NCI-H1930 (cell line): ENCODE measurements around the gene MCL1.

Experiments
- DNase-seq, 2 experiments: peaks; one replicate each; lab custom pipeline; 2025; lab: John Stamatoyannopoulos, UW

Gene MCL1

DNA sequence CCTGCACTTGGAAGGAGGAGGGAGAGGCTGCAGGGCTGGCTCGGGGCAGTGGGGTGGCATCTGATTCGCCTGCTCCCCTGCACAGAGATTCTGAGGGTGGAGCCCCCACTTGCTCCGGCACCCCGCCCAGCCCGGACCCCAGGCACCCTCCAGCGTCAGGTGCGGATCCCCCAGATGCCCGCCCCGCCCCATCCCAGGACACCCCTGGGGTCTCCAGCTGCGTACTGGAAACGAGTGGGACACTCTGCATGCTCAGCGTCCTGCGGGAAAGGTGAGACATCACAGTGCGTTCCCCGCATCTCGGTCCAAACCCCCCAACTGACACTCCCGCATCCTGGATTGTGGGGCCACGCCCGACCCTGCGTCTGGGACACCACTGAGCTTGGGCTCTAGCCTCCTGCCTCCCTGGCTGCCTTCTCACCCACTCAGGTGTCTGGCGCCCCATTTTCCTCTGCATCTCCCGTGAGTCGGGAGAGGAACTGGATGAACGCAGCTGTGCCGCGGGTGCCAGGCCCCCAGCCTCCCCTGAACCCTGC, 22.3 kb downstream of the MCL1 start:
- DNase-seq = no peak

DNA sequence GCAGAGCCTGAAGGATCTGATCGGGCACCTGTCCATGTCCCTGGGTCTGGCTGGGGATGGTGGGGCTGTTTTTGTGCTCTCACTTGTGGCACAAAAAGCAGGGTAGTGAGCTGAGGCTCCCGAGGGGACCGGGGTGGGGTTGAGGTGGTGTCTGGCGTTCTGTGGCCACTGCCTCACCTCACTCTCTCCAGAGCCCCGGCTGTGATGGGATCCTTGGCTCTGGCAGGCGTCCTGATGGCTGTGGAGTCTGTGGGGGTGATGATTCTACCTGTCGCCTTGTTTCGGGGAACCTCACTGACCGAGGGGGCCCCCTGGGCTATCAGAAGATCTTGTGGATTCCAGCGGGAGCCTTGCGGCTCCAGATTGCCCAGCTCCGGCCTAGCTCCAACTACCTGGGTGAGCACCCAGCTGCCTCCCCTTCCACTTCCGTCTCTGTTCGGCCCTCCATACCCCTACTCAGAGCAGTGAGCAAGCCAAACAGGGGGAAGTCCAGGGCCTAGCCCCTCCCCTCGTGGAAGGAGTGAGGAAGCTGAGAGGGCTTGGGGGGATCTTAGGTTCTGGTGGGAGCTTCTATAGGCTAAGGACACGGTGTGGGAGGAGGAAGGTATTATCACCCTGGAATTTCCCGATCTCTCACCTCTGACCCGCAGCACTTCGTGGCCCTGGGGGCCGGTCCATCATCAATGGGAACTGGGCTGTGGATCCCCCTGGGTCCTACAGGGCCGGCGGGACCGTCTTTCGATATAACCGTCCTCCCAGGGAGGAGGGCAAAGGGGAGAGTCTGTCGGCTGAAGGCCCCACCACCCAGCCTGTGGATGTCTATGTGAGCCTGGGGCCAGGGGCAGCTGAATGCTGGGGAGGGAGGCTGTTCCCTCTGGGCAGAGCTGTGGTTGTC, 23.2 kb downstream of the MCL1 start:
- DNase-seq = no peak

DNA sequence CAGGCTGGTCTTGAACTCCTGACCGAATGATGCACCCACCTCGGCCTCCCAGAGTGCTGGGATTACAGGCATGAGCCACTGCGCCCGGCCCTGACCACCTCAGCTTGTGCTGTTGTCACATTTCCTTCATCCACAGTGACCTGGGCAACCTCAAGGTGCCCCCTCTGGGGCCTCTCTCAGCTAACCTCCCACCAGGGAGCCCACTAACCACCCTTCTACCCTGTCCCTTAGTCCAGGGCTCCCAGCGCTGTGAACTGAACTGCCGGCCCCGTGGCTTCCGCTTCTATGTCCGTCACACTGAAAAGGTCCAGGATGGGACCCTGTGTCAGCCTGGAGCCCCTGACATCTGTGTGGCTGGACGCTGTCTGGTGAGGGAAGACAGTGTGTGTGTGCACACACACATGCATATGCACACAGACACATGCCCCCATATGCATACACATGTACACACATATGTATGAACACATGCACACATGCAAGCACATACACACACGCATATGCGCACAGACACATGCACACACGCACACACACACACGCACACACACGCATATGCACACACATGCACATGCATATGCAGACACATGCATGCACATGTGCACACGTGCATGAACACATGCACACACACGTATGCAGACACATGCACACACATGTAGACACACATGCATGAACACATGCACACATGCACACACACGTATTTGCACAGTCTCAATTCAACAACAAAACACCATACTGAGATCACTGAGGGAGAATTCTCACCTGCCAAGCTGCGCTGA, 24.0 kb downstream of the MCL1 start:
- no peak for DNase-seq

DNA sequence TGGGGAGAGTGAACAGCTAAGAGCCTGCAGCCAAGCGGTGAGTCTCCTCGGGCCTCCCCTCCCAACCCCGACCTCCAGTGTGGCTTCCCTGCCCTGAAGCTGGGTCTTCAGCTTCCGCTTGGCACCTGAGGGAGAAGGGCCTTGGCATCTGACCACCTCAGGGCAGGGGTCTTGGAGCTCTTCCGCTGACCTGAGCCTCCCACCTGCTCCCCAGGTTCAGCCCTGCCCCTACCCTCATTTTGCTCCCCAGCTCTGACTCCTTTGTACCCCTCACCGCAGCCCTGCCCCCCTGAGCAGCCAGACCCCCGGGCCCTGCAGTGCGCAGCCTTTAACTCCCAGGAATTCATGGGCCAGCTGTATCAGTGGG, 25.3 kb downstream of the MCL1 start:
- DNase-seq = no peak

DNA sequence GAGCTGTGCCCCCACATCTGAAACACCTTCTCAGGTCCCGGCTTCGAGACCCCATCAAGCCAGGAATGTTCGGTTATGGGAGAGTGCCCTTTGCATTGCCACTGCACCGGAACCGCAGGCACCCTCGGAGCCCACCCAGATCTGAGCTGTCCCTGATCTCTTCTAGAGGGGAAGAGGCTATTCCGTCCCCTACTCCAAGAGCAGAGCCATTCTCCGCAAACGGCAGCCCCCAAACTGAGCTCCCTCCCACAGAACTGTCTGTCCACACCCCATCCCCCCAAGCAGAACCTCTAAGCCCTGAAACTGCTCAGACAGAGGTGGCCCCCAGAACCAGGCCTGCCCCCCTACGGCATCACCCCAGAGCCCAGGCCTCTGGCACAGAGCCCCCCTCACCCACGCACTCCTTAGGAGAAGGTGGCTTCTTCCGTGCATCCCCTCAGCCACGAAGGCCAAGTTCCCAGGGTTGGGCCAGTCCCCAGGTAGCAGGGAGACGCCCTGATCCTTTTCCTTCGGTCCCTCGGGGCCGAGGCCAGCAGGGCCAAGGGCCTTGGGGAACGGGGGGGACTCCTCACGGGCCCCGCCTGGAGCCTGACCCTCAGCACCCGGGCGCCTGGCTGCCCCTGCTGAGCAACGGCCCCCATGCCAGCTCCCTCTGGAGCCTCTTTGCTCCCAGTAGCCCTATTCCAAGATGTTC, 25.9 kb downstream of the MCL1 start:
- DNase-seq = no peak

DNA sequence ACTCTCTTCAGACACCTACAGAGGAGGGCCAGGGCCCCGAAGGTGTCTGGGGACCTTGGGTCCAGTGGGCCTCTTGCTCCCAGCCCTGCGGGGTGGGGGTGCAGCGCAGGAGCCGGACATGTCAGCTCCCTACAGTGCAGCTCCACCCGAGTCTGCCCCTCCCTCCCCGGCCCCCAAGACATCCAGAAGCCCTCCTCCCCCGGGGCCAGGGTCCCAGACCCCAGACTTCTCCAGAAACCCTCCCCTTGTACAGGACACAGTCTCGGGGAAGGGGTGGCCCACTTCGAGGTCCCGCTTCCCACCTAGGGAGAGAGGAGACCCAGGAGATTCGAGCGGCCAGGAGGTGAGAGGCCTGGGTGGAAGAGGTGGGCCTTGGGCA, 26.5 kb downstream of the MCL1 start:
- no peak for DNase-seq

DNA sequence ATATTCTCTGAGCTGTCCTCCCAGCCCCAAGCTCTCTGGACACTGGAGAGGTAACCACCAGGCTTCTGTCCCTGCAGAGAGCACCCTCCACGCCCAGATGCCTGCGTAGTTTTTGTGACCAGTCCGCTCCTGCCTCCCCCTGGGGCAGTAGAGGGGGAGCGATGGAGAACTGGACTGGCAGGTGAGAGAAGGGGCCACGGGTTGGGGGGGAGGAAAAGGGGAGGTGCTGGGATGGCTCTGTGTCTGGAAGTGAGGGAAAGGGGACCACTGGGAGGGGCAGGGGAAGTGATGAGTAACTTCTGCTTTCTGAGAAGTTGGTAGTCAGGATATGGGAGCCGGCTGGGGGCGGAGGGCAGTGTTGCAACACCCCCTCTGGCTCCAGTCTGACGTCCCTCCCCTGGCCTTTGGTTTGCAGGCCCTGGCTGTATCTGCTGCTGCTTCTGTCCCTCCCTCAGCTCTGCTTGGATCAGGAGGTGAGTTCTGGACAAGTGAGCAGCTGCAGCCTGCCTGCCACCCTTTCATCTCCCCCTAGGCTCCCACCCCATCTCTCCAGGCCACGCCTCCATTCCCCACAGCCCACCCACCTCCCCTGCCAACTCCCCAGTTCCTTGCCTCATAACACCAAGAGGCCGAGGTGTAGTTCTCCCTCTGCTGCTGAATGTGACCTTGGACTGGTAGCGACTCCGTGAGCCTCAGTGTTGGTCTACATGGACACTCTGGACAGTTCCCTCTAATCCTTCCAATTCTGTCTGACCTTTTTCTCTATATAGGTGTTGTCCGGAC, 27.1 kb downstream of the MCL1 start:
- DNase-seq = no peak

DNA sequence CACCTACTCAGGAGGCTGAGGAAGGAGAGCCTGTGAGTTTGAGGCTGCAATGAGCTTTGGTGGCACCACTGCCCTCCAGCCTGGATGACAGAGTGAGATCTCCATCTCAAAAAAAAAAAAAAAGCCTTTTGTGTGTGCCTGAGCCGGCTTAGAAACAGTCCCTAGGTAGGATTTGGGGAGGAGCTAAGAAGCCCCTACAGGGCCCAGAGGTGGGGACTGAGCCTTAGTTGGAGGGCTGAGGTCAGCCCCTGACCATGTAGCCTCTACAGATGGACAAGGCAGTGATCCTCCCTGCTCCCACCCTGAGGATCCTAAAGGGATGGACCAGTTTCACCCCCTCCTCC, 27.7 kb downstream of the MCL1 start:
- DNase-seq = no peak

DNA sequence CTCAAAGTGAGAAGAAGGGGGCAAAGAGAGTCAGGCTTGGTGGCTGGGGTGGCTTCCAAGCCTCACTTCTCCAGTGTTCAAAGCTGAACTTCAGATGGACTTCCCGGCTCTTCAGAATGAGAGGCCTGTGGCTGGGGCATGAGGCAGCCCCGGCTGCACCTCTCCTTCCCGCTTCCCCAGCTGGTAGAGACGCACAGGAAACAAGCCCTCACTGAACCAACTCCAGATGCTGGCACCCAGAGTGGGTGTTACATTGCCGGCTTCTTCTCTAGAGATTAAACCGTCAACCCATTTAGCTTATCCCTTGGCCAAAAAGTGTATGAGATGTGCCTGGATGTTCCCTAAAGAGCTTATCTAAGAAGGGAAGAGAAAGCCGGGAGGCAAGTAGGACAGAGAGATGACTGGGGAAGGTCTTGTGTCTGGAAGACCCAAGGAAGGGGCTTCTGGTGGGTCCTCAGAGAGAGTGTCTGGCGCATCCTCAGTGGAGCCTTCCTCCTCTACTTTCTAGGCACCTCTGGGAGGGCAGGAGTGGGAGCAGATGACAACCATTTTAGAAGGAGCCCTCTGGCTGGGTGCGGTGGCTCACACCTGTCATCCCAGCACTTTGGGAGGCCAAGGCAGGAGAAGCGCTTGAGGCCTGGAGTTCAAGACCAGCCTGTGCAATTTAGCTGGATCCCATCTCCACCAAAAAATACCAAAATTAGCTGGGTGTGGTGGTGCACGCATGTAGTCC, 28.2 kb downstream of the MCL1 start:
- DNase-seq = no peak

DNA sequence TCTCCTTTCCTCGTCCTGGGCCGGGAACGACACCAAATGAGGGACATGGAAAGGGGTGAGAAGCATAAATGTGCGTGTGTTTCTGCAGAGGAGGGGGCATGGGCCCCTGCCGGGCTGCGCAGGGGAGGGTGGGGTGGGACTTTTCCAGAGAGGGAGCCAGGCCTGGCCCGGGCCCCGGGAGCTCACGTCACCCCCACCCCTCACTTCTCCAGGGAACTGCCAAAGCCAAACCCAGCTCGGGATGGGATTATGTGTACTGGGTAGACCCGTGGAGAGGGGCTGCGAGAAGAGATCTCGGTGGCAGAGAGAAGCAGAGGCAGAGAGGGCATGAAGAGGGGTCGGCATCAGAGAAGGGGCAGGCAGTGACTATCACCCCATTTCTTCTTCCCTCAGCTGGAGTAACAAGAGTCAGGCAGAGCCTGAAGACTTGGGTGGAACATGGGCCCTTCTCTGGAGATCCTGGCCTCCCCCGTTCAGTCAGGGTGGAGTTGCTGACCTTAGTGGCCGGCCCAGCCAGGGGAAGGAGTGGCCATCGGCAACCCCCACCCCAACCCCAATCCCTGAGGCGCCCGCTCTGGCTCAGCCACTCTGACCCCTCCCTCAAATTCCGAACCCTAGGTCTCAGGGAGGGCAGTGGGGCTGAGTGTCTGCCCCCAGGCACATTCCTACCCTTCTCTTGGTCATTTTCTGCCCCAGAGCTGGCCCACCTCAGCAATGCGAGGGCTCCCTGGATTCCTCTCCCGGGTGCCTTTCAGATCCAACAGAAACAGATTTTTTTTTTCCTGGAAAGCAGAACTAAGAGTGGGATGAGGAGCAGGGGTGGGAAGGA, 29.0 kb downstream of the MCL1 start:
- DNase-seq = no peak

DNA sequence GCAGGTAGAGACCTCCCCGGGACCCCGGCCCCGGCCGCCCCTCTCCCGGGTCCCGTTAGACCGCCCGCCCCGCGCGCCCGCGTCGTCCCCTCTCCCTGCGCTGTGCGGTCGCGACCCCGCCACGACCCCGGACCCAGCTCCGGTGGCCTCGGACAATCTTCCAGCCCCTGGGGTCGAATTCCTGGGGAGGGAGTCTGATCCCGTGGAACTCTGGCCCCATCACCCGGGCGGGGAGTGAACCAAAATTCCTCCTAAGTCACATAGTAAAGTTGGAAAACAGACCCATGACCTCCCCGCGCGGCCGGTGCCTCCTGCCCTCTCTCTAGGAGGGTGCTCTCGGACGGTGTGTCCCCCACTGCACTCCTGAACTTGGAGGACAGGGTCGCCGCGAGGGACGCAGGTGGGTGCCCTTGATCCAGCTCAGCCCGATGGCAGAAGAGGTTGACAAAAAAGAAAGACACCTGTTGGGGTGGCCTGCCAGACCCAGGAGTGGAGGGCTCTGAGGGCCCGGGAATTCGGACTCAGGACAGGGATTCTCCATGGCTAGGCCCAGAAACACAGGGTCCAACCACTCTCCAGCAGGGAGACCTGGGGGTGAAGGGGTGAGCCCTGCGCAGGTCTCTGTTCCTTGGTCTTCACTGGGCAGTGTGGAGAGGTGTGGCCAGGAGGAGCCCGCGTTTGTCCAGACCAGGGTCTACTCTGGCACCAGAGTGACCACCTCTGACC, 29.8 kb downstream of the MCL1 start:
- DNase-seq = no peak

DNA sequence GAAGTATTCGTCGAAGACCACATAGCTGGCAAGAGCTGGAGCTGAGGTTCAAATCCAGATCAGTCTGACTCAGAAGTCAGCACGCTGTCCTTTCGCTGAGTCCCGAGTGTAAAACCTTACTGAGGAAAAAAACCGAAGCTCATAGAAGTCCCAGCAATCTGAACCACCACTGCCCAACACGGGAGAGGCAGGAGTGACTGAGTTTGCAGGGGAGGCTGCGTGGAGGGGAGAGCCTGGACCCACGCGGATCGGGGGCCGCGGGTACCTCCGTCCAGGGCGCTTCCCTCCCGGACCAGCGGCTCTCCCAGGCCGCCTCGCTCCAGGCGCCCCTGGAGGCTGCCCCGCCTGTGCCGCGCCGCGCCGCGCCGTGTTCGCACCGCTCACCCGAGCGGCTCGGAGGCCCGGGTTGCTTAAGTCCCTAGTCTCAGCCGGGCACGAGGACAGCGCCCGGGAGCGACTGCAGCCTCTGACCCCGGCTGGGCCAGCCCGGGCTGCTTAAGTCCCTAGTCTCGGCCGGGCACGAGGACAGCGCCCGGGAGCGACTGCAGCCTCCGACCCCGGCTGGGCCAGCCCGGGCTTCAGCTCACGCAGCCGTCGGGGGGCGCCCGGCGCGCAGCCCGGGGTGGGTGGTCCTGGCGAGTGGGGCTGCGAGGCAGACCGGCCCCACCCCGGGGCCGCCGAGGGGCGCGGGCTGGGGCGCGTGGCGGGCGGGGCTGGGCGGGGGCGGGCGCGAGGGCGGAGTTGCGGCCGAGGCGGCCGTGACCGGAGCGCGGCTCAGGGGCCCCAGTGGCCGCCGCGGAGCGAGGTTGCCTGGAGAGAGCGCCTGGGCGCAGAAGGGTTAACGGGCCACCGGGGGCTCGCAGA, 30.5 kb downstream of the MCL1 start, which contains the start of gene ADAMTSL4:
Gene ADAMTSL4 (plus strand): TSS at position 777 of the 864 bp plus-strand sequence. CDS start 2,881 bp downstream, outside the sequence.
- DNase-seq = peak; percentile 30 to 71

DNA sequence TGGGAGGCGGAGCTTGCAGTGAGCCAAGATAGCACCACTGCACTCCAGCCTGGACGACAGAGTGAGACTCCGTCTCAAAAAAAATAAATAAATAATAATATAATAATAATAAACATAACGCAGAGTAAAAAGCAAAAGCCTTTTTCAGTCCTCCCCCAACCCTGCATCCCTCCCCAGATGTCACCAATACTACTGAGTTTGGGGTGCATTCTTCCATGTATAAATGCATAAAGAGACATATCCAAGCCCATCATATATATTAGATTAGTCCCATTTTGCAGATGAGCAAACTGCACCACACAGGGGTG, 31.1 kb downstream of the MCL1 start:
- DNase-seq = no peak

DNA sequence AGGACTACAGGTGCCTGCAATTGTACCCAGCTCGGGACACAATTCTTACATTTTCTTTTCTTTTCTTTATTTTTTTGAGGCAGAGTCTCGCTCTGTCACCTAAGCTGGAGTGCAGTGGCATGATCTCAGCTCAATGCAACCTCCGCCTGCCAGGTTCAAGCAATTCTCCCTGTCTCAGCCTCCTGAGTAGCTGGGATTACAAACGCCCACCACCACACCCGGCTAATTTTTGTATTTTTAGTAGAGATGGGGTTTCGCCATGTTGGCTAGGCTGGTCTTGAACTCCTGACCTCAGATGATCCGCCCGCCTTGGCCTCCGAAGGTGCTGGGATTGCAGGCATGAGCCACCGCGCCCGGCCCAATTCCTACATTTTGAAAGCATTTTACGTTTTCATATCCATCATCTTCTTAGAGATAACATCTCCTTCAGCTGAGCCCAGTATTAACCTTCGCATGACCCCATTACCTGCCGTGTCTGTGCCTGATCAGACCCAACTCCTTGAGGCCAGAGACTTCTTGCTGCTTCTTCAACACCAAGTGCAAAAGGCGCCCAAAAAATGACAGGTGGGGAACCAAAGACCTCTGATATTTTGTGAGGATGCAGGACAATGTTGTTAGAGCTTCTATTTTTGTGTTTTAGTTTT, 33.0 kb downstream of the MCL1 start:
- DNase-seq = no peak

DNA sequence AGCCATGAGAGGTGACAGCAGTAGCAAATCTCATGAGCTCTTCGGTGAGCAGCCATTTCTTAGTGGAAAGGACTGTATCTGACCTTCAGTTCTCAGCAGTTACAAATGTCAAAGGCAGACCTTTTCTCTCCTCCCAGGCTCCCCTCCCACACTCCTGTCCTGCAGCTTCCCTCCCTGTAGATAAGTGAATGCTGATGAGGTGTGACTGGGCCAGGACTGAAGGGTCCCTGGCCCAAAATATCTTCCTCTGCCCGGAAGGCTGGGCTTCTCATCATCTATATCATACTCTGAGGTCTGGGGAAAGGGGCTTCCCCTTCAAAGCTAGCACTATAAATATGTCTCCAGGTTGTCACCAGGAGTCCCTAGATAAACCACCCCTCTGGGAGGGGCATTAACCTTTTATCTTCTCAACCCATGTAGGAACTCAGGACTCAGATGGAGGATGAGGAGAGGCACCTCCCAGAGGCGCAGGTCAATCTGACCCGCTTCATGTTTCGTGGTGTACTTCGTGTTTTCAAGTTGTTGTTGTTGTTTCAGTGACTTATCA, 33.9 kb downstream of the MCL1 start:
- DNase-seq = no peak

DNA sequence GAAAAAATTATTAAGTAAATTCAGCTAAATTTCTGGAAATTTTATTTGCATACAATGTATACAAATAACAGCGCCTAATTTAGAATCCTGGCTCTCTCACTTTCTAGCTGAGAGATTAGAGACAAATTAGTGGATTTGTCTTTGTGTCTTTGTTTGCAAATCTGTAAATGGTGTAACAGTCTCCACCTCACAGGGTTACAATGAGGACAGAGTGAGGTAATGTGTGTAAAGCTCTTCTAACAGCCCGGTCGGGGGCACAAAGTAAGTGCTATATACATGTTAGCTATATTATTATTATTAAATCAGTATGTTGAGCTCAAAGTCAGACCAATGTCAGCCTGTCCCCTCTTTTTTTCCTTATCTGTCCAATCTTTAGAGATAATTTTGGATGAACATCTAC, 35.2 kb downstream of the MCL1 start:
- DNase-seq = peak; percentile 60 to 80

DNA sequence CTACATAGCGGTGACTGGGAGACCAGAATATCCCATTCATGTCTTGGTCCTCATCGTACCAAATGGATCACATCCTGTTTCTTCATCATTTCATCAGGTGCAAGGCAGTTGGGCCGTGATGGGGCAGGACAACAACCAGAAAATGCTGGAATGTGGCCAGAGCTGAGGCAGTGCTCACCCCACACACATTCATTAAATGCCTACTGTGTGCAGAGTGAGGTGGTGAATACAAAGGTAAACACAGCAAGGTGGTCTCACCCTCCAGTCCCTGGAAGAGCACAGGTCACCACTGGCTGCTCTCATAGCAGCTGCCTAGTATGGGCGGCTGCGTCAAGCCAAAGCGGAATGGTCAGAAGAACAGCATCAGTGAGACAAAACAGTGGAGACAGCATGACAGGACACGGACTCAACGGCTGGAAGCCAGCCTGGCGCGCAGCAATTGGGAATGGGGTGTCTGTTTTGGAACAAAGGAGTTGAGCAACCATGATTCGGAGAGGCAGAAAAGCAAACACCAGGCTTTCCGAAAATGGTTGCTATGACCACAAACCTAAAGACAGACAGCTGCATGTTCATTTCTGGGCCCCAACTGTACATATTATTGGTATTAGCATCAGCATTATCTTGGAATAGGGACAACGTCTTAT, 35.8 kb downstream of the MCL1 start:
- DNase-seq = peak; percentile 79 to 87
